ENCODE measurements around the gene OPN1MW.
"Not testable (repeated sequence)": the region's sequence is repeated elsewhere in the genome, so short reads cannot be mapped to it uniquely, and the experiment has no call there.

The OPN1MW gene

GRCh38 chrX:154182296-154182695 lies at the start of gene OPN1MW:
OPN1MW (plus strand) TSS chrX:154182596; CDS start chrX:154182678, 82 bp downstream.
- DNase-seq (ENCODE audit: low spot score), result not testable (repeated sequence)

DNA sequence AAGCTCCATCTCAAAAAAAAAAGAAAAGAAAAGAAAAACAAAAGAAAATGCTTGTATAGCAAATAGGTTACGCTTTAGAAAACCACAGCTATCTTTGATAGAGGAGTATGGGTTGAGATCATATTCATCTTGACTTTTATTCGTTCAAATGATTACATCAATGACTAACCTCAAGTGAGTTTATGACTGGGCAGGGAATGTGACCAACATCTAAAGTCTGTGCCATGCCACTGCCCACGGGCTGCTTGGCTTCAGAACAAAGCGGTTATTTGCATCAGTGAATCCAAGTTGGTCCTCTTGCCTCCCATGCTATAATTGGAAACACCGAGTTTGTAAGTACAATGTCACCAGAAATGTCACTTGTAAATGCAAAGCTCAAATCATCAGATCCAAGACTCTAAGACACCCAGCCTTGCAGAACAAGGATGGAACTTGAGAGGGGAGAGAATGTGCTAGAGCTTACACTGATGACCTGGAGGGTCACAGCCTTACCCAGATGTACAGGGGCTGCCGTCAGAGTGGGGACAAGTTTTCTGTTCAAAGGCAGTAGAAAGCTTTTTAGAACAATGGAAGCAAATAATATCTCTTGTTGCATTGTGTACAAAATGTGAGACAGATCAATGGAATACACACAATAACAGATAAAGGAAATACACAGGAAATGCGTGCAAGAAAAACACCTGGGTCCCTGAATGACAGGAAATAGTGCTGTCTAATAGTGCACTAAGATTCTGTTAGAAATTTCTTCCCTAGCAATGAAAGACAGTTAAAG lies 46.8 kb upstream of the OPN1MW start:
- no peak for DNase-seq (ENCODE audit: low spot score)

DNA sequence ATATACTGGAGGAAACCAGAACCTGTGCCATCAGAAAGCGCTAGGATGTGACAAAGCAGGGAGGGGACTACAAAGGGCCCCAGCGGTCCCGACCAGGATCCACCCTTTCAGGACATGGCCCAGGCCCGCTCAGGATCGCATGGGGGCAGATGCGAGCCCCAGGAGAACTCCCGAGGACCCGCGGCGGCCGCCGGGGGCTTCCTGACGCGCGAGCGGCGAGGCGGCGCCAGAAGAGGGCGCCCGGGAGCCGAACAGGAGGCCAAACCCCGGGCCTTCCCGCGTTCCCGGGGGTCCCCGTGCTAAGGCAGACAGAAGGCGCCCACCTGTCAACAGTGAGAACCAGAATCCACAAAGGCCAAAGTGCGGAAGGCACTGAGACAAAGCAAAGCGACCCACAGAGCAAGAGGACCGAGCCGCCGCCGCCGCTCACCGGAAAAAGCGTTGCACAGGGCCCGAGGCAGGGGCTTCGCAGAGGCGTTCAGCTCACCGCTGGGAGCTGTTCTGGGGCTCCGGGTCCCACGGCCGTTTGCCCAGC lies 45.7 kb upstream of the OPN1MW start:
- peak; percentile 75 for DNase-seq (ENCODE audit: low spot score)

DNA sequence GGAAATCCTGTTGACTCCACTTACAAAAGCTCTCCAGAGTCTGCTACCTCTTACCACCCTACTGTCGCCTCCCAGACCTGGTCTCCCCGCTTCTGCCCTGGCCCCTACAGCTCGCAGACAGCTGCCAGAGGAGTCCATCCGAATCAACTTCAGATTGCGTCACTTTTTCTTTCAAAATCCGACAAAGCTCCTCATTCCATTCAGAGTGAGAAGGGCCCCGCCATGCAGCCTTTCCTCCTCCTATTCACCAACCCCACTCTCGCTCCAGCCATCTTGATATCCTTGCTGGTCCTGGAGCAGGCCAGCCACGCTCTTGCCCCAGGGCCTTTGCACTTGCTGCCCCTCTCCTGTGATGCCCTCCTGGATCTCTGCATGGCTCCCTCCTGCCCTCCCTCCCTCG lies 43.5 kb upstream of the OPN1MW start:
- DNase-seq (ENCODE audit: low spot score), result no peak

DNA sequence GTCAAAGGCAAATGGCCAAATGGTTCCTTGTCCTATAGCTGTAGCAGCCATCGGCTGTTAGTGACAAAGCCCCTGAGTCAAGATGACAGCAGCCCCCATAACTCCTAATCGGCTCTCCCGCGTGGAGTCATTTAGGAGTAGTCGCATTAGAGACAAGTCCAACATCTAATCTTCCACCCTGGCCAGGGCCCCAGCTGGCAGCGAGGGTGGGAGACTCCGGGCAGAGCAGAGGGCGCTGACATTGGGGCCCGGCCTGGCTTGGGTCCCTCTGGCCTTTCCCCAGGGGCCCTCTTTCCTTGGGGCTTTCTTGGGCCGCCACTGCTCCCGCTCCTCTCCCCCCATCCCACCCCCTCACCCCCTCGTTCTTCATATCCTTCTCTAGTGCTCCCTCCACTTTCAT lies 42.2 kb upstream of the OPN1MW start:
- no peak for DNase-seq (ENCODE audit: low spot score)

GRCh38 chrX:154140742-154141141 lies 41.7 kb upstream of the OPN1MW start:
- DNase-seq (ENCODE audit: low spot score), result no peak

DNA sequence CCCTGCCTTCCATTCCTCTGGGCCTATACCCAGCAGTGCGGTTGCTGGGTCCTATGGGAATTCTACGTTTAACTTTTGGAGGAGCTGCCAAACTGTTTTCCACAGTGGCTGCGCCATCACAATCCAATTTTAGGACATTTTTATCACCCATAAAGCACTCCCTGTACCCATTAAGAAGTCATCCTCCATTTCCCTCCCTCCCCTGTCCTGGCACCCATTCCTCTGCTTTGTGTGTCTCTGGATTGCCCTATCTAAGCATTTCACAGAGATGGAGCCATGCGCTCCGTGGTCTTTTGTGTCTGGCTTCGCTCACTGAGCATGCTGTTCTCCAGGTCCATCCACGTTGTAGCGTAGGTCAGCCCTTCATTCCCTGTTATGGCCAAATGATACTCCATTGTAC lies 40.0 kb upstream of the OPN1MW start:
- no peak for DNase-seq (ENCODE audit: low spot score)

DNA sequence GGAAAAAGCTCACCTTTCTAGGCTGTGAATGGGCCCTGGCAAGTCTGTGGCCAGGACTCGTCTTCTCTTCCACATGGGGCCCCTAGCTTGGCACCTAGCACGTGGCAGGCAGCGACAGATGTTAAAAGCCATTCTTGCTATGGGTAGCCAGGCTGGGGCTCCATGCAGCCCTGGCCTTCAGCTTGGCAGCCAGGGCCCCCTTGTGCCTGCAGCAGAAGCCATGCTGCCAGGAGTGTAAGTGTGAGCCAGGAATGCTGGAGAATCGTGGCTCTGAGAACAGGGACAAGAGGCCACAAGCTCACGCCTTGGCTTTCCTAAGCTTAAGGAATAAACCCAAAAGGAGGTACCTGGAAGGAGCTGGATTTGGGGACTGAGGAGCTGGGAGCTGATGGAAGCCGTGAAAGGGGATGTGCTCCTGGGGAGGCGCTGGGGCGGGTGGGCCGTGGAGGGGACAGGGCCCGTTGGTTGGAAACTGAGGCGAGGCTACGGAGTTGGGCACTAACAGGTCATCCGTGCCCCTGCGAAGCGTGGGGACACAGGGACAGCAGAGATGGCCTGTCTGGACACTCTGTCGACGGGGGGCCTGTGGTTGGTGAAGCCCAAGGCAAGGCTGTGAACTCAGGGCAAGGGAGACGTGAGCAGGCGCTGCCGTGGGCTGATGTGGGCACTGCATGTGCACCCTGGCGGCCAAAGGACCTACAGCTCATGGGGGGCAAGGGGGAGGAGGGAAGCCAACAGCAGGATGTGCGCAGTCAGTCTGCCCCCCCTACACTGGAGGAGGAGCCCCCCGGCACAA lies 39.2 kb upstream of the OPN1MW start:
- no peak for DNase-seq (ENCODE audit: low spot score)

- DNase-seq (ENCODE audit: low spot score), result not testable (repeated sequence)
These were observed 38.4 kb upstream of the OPN1MW start, which contains the start of gene OPN1LW for GRCh38 chrX:154144010-154144409. OPN1LW (plus strand) TSS chrX:154144243; CDS start chrX:154144284, 41 bp downstream.

GRCh38 chrX:154151030-154151429 lies 31.4 kb upstream of the OPN1MW start:
- not testable (repeated sequence) for DNase-seq (ENCODE audit: low spot score)

- DNase-seq (ENCODE audit: low spot score), result not testable (repeated sequence)
These were observed 26.2 kb upstream of the OPN1MW start for GRCh38 chrX:154156221-154156620.

DNA sequence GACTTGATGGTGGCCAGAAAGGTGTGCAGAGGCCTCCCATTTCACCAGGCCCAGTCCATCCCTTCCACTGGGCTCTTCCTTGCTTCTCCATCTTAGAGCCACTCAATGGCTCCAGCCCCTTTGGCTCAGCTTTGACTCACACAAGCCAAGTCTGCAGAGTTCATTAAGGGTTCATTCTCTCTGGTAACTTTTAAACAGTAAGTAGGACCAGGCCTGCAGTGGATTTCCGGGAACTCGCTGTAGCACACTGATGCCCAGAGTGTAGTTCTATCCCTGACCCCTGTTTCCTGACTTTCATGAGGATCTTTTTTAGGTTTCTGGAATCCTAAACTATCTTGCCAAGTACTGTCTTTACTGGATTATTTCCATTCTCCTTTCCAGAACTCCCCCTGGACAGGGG lies 25.2 kb upstream of the OPN1MW start:
- not testable (repeated sequence) for DNase-seq (ENCODE audit: low spot score)

- not testable (repeated sequence) for DNase-seq (ENCODE audit: low spot score)
These were observed 23.1 kb upstream of the OPN1MW start for GRCh38 chrX:154159345-154159744.

DNA sequence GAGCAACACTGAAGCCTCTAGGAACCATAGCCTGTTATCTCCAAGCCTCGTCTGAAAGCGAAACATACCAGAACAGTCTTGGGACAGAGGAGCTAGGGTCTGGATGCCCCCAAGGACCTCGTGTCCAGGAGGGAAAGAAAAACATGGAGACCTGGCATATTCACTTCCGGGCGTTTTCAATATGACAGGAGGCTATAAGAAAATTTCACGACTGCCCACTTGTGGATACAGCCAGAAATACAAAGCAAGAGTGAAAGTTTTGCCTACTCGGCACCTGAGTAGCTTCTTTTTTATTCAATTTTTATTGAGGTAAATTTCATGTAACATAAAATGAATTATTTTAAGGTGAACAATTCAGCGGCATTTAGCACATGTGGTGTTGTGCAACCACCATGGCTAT lies 17.5 kb upstream of the OPN1MW start:
- DNase-seq (ENCODE audit: low spot score), result not testable (repeated sequence)

DNA sequence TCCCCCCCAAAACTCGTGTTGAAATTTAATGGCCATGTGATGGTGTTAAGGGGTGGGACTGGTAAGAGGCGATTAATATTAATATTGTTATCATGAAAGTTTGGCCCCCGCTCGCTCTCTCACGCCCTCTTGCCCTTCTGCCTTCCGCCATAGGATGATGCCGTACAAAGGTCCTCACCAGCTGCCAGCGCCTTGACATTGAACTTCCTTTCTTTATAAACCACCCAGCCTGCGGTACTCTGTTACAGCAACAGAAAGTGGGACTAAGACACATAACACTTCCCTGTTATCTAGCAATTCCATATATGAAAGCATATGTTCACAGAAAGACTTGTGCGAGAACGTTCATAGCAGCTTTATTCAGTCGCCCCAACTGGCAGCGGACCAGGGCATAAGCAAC lies 14.0 kb upstream of the OPN1MW start:
- not testable (repeated sequence) for DNase-seq (ENCODE audit: low spot score)

- not testable (repeated sequence) for DNase-seq (ENCODE audit: low spot score)
These were observed 9.9 kb upstream of the OPN1MW start for GRCh38 chrX:154172535-154172943.

GRCh38 chrX:154174356-154174755 lies 8.0 kb upstream of the OPN1MW start:
- DNase-seq (ENCODE audit: low spot score), result not testable (repeated sequence)

DNA sequence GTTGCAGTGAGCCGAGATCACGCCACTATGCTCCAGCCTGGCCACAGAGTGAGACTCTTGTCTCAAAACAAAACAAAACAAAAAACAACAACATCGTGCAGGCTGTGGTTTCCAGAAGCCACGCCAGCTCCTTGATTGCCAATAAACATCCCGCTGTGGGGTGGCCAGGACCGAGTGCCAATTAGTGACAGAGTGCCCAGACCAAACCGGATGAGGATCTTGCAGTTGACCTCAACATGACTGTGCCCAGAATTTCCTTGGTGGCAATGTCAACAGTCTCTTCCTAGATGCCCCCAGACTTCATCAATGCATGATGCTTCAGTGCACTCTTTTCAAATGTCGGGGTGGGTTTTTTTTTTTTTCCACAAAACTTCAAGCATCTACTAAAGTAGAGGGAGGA lies 1.4 kb downstream of the OPN1MW start:
- not testable (repeated sequence) for DNase-seq (ENCODE audit: low spot score)

DNA sequence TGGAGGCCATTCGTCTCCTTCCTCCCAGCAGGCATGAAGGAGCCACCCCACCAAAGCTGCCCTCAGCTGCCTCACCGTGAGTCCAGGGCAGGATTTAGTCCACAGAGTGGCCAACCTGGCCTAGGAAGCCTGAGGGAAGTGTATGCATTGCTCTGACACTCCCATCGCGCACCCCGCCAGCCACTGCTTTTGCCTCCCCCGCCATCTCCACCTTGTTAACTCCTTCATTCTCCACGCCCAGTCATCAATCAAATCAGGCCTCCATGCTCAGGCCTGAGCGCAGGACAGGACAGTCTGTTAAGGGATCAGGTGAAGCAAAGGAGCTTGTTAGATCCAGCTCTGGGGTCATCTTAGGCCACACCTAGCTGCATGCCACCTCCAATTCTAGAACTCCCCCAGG lies 10.4 kb downstream of the OPN1MW start:
- DNase-seq (ENCODE audit: low spot score), result not testable (repeated sequence)

- not testable (repeated sequence) for DNase-seq (ENCODE audit: low spot score)
These were observed 11.9 kb downstream of the OPN1MW start for GRCh38 chrX:154194316-154194715.

DNA sequence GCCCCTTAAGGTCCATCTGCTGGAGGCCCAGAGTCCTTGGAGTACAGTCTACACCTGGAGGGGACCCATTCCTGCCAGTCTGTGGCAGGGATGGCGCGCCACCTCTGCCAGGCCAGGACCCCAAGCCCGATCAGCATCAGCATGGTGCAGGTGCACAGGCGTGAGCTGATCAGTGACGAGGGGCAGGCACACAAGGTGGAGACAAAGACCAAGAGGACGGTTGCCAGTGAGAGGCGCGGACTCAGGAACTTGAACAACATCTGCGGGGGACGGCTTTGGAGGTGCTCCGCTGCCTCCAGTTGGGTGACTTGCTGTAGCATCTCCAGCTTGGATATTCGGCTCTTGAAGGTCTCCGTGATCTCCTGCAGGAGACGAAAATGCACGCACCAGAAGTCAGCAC lies 14.1 kb downstream of the OPN1MW start:
- not testable (repeated sequence) for DNase-seq (ENCODE audit: low spot score)

GRCh38 chrX:154209670-154210418 lies 27.4 kb downstream of the OPN1MW start:
- DNase-seq (ENCODE audit: low spot score), result not testable (repeated sequence)

All from HuH-7 (cell line).